ENCODE data around the gene HPS1.
A peak's percentile ranks its signal among the peaks of the same experiment; 100 is the strongest.

Gene HPS1

GRCh38 chr10:98474628-98475027 lies 27.9 kb upstream of the HPS1 start:
- Histone ChIP-seq H3K27ac (ENCODE audit: low read length) (no peak overlapping the region), H3K27me3 (replicated peaks; ENCODE audit: insufficient read depth, low read length) (no peaks in the 10 kb centered on the region), H3K79me2 (ENCODE audit: low read length) (no peaks in the 10 kb centered on the region), H4K20me1 (ENCODE audit: insufficient read depth, low read length) (no peaks in the 10 kb centered on the region), H2AFZ (ENCODE audit: low read length) (peak overlapping the region; percentile 49), H3F3A (ENCODE audit: insufficient read depth, low read length) (no peaks in the 10 kb centered on the region), H3K9ac (ENCODE audit: low read length) (no peak overlapping the region), H3K4me3 (ENCODE audit: low read length) (no peak overlapping the region), H3K9me2 (replicated peaks; ENCODE audit: insufficient read depth, low read length) (no peaks in the 10 kb centered on the region), H3K9me3 (replicated peaks; ENCODE audit: insufficient read depth, low read length) (no peaks in the 10 kb centered on the region), H3K36me3 (replicated peaks; ENCODE audit: insufficient read depth, low read length) (no peaks in the 10 kb centered on the region), H3K4me1 (ENCODE audit: low read length) (peaks cover 11% of the 10 kb centered on the region; the same call in 1 of the 2 replicates), H3K4me2 (ENCODE audit: low read depth, low read length) (peak overlapping the region; percentile 61; the same call in 1 of the 2 replicates)
- DNase-seq = no peak
- TF ChIP-seq EZH2 (optimal IDR thresholded peaks at IDR 0.05; ENCODE audit: low read depth, low read length) (no peak), EZH2phosphoT487 (IDR thresholded peaks at IDR 0.05; ENCODE audit: low read length) (no peak), CTCF (IDR thresholded peaks at IDR 0.05; ENCODE audit: low read length) (no peak)

- H3K36me3 ChIP-seq (replicated peaks; ENCODE audit: insufficient read depth, low read length) = no peaks in the 10 kb centered on the region
- no peak overlapping the region for H2AFZ ChIP-seq (ENCODE audit: low read length)
- no peaks in the 10 kb centered on the region for H3K9me2 ChIP-seq (replicated peaks; ENCODE audit: insufficient read depth, low read length)
- no peaks in the 10 kb centered on the region for H3K9me3 ChIP-seq (replicated peaks; ENCODE audit: insufficient read depth, low read length)
- H4K20me1 ChIP-seq (ENCODE audit: insufficient read depth, low read length) = no peaks in the 10 kb centered on the region
- H3K4me2 ChIP-seq (ENCODE audit: low read depth, low read length) = no peak overlapping the region
- H3K27me3 ChIP-seq (replicated peaks; ENCODE audit: insufficient read depth, low read length) = no peaks in the 10 kb centered on the region
- H3K79me2 ChIP-seq (ENCODE audit: low read length) = no peaks in the 10 kb centered on the region
- TF ChIP-seq CTCF (IDR thresholded peaks at IDR 0.05; ENCODE audit: low read length) (no peak), EZH2phosphoT487 (IDR thresholded peaks at IDR 0.05; ENCODE audit: low read length) (no peak), EZH2 (optimal IDR thresholded peaks at IDR 0.05; ENCODE audit: low read depth, low read length) (no peak)
- H3K4me1 ChIP-seq (ENCODE audit: low read length) = peaks cover 13% of the 10 kb centered on the region
- H3K9ac ChIP-seq (ENCODE audit: low read length) = no peak overlapping the region
- no peak overlapping the region for H3K4me3 ChIP-seq (ENCODE audit: low read length)
- no peak overlapping the region for H3K27ac ChIP-seq (ENCODE audit: low read length)
- H3F3A ChIP-seq (ENCODE audit: insufficient read depth, low read length) = no peaks in the 10 kb centered on the region
- no peak for DNase-seq
Observed at GRCh38 chr10:98472196-98472595, 25.5 kb upstream of the HPS1 start.

GRCh38 chr10:98470850-98471249 lies 24.1 kb upstream of the HPS1 start:
- Histone ChIP-seq H3K9ac (ENCODE audit: low read length) (no peak overlapping the region), H2AFZ (ENCODE audit: low read length) (no peak overlapping the region), H3K36me3 (replicated peaks; ENCODE audit: insufficient read depth, low read length) (no peaks in the 10 kb centered on the region), H3F3A (ENCODE audit: insufficient read depth, low read length) (no peaks in the 10 kb centered on the region), H3K4me2 (ENCODE audit: low read depth, low read length) (no peak overlapping the region), H4K20me1 (ENCODE audit: insufficient read depth, low read length) (no peaks in the 10 kb centered on the region), H3K4me1 (ENCODE audit: low read length) (peaks cover 16% of the 10 kb centered on the region), H3K4me3 (ENCODE audit: low read length) (no peak overlapping the region), H3K79me2 (ENCODE audit: low read length) (no peaks in the 10 kb centered on the region), H3K27me3 (replicated peaks; ENCODE audit: insufficient read depth, low read length) (no peaks in the 10 kb centered on the region), H3K9me3 (replicated peaks; ENCODE audit: insufficient read depth, low read length) (no peaks in the 10 kb centered on the region), H3K27ac (ENCODE audit: low read length) (no peak overlapping the region), H3K9me2 (replicated peaks; ENCODE audit: insufficient read depth, low read length) (no peaks in the 10 kb centered on the region)
- TF ChIP-seq EZH2phosphoT487 (IDR thresholded peaks at IDR 0.05; ENCODE audit: low read length) (no peak), EZH2 (optimal IDR thresholded peaks at IDR 0.05; ENCODE audit: low read depth, low read length) (no peak), CTCF (IDR thresholded peaks at IDR 0.05; ENCODE audit: low read length) (no peak)
- no peak for DNase-seq

Data from MM.1S (cell line).